HG03460 (cell line): ENCODE measurements around the gene FCGR3A.

Experiments used
- ATAC-seq: cut with Tn5 transposase; IDR thresholded peaks from one replicate; pipeline ENCODE4 v1.9.1; 2021; ENCODE audit not compliant: unreplicated experiment

Gene FCGR3A

GRCh38 chr1:161502641-161503393 lies 46.8 kb downstream of the FCGR3A start:
- no peak for ATAC-seq

- ATAC-seq, result no peak
Observed at GRCh38 chr1:161502181-161502580, 47.4 kb downstream of the FCGR3A start.

- no peak for ATAC-seq
Observed at GRCh38 chr1:161501234-161501633, 48.4 kb downstream of the FCGR3A start.

GRCh38 chr1:161499099-161500039 lies 50.2 kb downstream of the FCGR3A start:
- ATAC-seq, result no peak

GRCh38 chr1:161498646-161499045 lies 51.0 kb downstream of the FCGR3A start:
- ATAC-seq, result no peak

DNA sequence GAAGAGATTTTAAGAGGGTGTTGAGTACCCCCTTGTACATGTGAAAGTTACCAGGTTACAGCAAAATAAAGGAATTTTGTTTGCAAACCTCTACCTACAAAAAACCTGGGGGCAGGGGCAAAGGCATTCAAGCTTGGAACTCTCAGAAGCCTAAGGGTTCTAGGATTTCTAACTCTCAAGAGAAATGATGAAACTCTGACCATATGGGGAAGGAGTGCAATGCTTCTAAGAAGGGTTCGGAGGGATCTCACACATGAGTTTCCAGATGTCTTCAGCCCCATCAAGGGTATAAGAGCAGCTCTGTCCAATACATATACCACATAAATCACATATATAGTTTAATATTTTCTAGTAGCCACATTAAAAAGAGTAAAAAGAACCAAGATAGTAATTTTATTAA lies 51.7 kb downstream of the FCGR3A start:
- ATAC-seq, result no peak

GRCh38 chr1:161495490-161495889 lies 54.1 kb downstream of the FCGR3A start:
- ATAC-seq, result no peak

- no peak for ATAC-seq
Observed at GRCh38 chr1:161494091-161494735, 55.4 kb downstream of the FCGR3A start.

GRCh38 chr1:161492827-161493226 lies 56.8 kb downstream of the FCGR3A start:
- ATAC-seq, result no peak
